Karpas-422 (cell line): ENCODE results near the gene TECTB. TPM values are rescaled to one million over a fixed set of nuclear protein-coding genes. Genes with fewer than 3 reads are reported as not detected.

Source experiments
- DNase-seq: peaks from one replicate; pipeline ENCODE4 v3.0.0-alpha.2; 2015
- H2AFZ ChIP-seq: fragments of 200-600 bp; sonication (generic); 2 replicates; pipeline ENCODE4 v1.6.1; 2014; ENCODE audit warnings: antibody characterized with exemption, low read length, mixed read lengths
- H3K27ac ChIP-seq: fragments of 200-600 bp; sonication (generic); 2 replicates; pipeline ENCODE4 v1.5.1; 2014; ENCODE audit warnings: mild to moderate bottlenecking, low read length, moderate library complexity
- H3K27me3 ChIP-seq: fragments of 200-600 bp; sonication (generic); 2 replicates; pipeline ENCODE4 v1.6.1; 2014; ENCODE audit warnings: low read length, mixed read lengths
- H3K36me3 ChIP-seq: fragments of 200-600 bp; sonication (generic); 2 replicates; pipeline ENCODE4 v1.6.1; 2014; ENCODE audit warnings: low read length, mixed read lengths; ENCODE audit not compliant: insufficient read depth
- H3K4me1 ChIP-seq: fragments of 200-600 bp; sonication (generic); 2 replicates; pipeline ENCODE4 v1.6.1; 2014; ENCODE audit warnings: mild to moderate bottlenecking, low read length, mixed read lengths
- H3K4me2 ChIP-seq: fragments of 200-600 bp; sonication (generic); 2 replicates; pipeline ENCODE4 v1.6.1; 2014; ENCODE audit warnings: low read length, low read depth, mild to moderate bottlenecking; ENCODE audit not compliant: poor library complexity, severe bottlenecking
- H3K4me3 ChIP-seq: fragments of 200-600 bp; sonication (generic); 2 replicates; pipeline ENCODE4 v1.5.1; 2014; ENCODE audit warnings: mild to moderate bottlenecking, antibody characterized with exemption, low read length, mixed read lengths
- H3K79me2 ChIP-seq: fragments of 200-600 bp; sonication (generic); 2 replicates; pipeline ENCODE4 v1.6.1; 2014; ENCODE audit warnings: mild to moderate bottlenecking, low read length, mixed read lengths
- H3K9ac ChIP-seq: fragments of 200-600 bp; sonication (generic); 2 replicates; pipeline ENCODE4 v1.6.0; 2014; ENCODE audit warnings: low read length
- H3K9me2 ChIP-seq: fragments of 200-600 bp; sonication (generic), shearing (Covaris generic); replicated peaks from 2 replicates; pipeline ENCODE4 v1.6.0; 2014; ENCODE audit warnings: mild to moderate bottlenecking, low read length, moderate library complexity; ENCODE audit not compliant: insufficient read depth
- H3K9me3 ChIP-seq: fragments of 300-700, 200-600 bp; sonication (generic); 2 replicates; pipeline ENCODE4 v1.6.1; 2014; ENCODE audit warnings: low read length, mixed read lengths
- H4K20me1 ChIP-seq: fragments of 200-600 bp; sonication (generic); 2 replicates; pipeline ENCODE4 v1.6.1; 2014; ENCODE audit warnings: mild to moderate bottlenecking, antibody characterized with exemption, low read length, low read depth; ENCODE audit not compliant: insufficient read depth
- total RNA-seq: library from RNA; depleted of rRNA; stranded (reverse); fragments of >200 nt; shearing (Covaris generic); gene quantifications from 2 replicates; pipeline ENCODE4 v1.2.3, GENCODE V29; 2014; ENCODE audit warnings: low replicate concordance

TECTB gene
- total RNA-seq, 1 experiment from 2014 or later: not detected

DNA sequence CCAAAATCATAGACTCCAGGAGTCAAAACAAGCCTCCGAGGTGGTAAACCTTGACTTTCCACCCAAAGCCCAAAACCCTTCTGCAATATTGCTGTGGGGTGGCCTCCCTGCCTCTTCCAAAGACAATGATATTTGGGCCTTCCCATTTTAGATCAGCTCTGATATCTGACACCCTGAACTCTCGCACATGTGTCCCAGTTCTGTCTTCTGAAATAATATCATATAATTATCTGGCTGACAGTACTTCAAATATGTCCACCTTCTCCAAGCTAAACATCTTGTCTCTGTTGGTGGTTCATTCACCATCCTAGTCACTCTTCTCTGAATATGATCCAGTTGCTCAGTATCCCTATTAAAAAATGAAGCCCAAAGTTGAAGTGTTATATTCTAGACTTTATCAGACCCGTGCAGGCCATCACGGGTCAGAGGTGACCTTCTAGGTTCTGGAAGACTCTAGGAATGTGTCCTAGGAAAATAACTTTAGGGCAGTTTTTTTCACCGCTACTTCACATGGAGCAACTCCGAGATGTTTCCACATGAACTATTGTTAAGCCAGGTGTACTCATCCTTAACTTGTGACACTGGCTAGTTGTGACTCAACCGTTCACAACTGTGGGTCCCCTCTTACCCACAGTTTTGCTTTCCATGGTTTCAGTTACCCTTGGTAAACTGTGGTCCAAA lies 6.3 kb downstream of the TECTB start:
- H3K9ac ChIP-seq: no peak overlapping the region
- no peaks in the 10 kb centered on the region for H4K20me1 ChIP-seq
- H3K4me3 ChIP-seq: no peak overlapping the region
- H3K27me3 ChIP-seq: no peaks in the 10 kb centered on the region
- DNase-seq: no peak
- H2AFZ ChIP-seq: peak overlapping the region; percentile 51; the same call in 1 of the 2 replicates
- no peak overlapping the region for H3K27ac ChIP-seq
- H3K4me1 ChIP-seq: peaks cover 11% of the 10 kb centered on the region
- H3K9me3 ChIP-seq: no peaks in the 10 kb centered on the region
- H3K79me2 ChIP-seq: no peaks in the 10 kb centered on the region
- no peaks in the 10 kb centered on the region for H3K9me2 ChIP-seq
- H3K36me3 ChIP-seq: no peaks in the 10 kb centered on the region
- no peak overlapping the region for H3K4me2 ChIP-seq

DNA sequence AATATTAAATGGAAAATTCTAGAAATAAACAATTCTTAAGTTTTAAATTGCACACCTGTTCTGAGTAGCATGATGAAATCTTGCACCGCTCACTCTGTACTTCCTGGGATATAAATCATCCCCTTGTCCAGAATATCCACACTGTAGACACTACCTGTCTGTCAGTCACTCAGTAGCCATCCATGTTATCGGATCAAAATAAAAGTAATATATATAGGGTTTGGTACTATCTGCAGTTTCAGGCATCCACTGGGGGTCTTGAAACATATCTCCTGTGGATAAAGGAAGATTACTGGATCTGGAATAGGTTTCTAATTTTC lies 6.8 kb downstream of the TECTB start:
- Histone ChIP-seq H3K27ac (no peak overlapping the region), H3K4me2 (no peak overlapping the region), H3K4me3 (no peak overlapping the region), H3K9me3 (no peaks in the 10 kb centered on the region), H3K36me3 (no peaks in the 10 kb centered on the region), H3K4me1 (peaks cover 11% of the 10 kb centered on the region), H3K27me3 (no peaks in the 10 kb centered on the region), H4K20me1 (no peaks in the 10 kb centered on the region), H3K9ac (no peak overlapping the region), H3K9me2 (no peaks in the 10 kb centered on the region), H2AFZ (no peak overlapping the region), H3K79me2 (no peaks in the 10 kb centered on the region)
- no peak for DNase-seq

DNA sequence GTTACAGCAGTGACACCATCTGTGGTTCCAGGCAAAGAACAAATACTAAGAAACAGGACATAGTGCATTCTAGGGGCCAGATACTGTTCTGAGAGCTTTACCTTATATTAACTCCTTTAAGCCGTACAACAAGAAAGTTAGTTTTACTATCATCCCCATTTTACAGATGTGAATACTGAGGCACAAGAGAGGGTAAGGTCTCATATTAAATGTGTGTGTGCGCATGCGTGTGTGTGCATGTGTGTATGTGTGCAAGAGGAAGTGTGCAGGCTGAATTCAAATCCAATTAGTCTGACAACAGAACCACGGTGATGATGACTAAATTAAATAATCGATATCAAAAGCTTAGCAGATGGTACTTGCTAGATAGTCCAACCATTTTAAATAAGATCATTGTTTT lies 11.0 kb downstream of the TECTB start:
- DNase-seq: no peak
- Histone ChIP-seq H3K4me1 (peaks cover 38% of the 10 kb centered on the region), H3K36me3 (no peaks in the 10 kb centered on the region), H3K4me2 (no peak overlapping the region), H3K9me2 (no peaks in the 10 kb centered on the region), H3K79me2 (no peaks in the 10 kb centered on the region), H3K9me3 (no peaks in the 10 kb centered on the region), H3K9ac (no peak overlapping the region), H3K4me3 (no peak overlapping the region), H3K27ac (no peak overlapping the region), H2AFZ (no peak overlapping the region), H4K20me1 (no peaks in the 10 kb centered on the region), H3K27me3 (no peaks in the 10 kb centered on the region)

DNA sequence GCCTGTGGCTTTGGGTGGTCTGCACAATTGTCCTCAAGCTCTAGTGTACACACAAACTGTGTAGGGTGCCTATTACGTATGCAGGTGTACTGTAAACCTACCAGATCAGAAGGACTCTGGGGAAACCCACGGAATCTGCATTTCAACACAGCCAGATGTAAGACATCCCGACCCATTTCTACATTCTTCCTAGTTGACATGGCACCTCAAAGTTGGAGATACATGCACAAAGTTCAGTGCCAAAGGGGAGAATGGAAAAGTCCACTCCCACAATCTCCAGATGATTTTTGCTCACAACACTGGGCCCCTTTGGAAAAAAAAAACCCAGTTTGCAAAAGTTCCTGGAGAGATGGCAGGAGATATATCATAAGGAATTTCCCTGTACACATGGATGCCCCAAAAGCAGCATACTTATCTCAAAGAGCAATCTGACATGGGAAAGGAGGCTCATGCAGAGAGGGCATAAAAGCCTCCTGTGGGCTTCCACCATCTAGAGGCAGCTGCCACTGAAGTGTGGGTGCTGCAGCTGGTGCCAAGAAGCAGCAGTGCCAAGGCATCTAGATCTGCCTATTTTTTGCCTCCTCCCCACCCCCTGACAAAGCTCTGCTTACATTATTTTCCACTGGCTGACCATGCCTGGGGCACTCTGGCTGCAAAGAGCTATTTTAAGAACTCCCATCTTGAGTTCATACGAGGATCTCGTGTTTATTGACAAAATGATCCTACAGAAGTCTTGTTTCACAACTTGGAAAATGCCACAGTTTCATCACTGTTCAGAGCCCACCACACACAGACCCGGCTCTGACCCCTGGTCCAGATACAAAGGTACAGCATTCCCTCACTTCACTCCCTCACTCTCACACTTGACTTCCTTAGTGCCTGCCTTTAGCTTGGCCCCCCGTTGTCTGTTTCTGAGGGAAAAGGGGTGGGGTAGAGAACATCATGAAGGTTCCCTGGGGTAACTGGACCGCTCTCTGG lies 12.9 kb downstream of the TECTB start:
- no peaks in the 10 kb centered on the region for H4K20me1 ChIP-seq
- no peaks in the 10 kb centered on the region for H3K27me3 ChIP-seq
- peaks cover 32% of the 10 kb centered on the region for H3K4me1 ChIP-seq
- H3K4me2 ChIP-seq: no peak overlapping the region
- H3K79me2 ChIP-seq: no peaks in the 10 kb centered on the region
- no peaks in the 10 kb centered on the region for H3K9me3 ChIP-seq
- H2AFZ ChIP-seq: no peak overlapping the region
- no peak overlapping the region for H3K4me3 ChIP-seq
- no peak overlapping the region for H3K27ac ChIP-seq
- no peak overlapping the region for H3K9ac ChIP-seq
- no peaks in the 10 kb centered on the region for H3K36me3 ChIP-seq
- DNase-seq: no peak
- H3K9me2 ChIP-seq: no peaks in the 10 kb centered on the region

DNA sequence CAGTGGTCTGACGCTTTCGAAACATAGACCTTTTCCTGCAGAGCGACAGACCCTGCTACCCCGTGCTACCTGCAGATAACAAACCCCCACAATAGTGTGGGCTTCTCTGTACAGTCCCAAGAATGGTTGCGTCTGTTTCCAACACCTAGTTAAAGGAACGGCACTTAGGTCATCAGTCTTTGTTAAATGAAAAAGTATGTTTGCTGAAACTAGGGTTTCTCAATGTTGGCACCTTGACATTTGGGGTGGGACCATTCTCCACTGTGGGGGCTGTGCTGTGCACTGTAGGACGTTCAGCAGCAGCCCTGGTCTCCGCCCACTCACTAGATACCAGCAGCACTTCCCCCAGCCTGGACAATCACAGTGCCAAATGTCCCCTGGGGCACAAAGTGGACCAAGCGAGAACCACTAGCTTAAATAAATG lies 13.7 kb downstream of the TECTB start:
- Histone ChIP-seq H2AFZ (no peak overlapping the region), H3K9me3 (no peaks in the 10 kb centered on the region), H3K27ac (no peak overlapping the region), H4K20me1 (no peaks in the 10 kb centered on the region), H3K4me3 (no peak overlapping the region), H3K4me2 (no peak overlapping the region), H3K9ac (no peak overlapping the region), H3K4me1 (peaks cover 32% of the 10 kb centered on the region), H3K36me3 (no peaks in the 10 kb centered on the region), H3K79me2 (no peaks in the 10 kb centered on the region), H3K27me3 (no peaks in the 10 kb centered on the region), H3K9me2 (no peaks in the 10 kb centered on the region)
- no peak for DNase-seq

DNA sequence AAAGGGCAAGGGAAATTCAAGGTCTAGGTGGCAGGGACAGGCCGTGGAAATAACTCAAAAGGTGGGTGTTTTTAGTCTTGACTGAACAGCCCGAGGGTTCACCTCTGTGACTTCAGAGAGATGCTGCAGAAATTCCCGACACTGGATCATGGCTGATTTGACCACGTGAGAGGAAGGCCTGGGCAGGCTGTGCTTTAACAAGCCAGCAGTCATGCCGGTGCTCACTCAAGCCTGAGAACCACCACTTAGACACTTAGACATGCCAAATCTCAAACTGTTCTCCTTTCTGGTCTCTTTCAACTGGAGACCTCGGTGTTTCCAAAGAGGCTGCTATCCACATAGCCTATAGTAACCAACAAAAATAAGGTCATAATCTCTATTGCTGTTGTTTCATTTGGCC lies 15.4 kb downstream of the TECTB start:
- H3K4me2 ChIP-seq: no peak overlapping the region
- H3K27me3 ChIP-seq: no peaks in the 10 kb centered on the region
- no peak overlapping the region for H3K27ac ChIP-seq
- no peaks in the 10 kb centered on the region for H3K9me2 ChIP-seq
- peak overlapping the region; percentile 40; the same call in 1 of the 2 replicates for H2AFZ ChIP-seq
- no peak for DNase-seq
- H3K9ac ChIP-seq: no peak overlapping the region
- H3K4me3 ChIP-seq: no peak overlapping the region
- no peaks in the 10 kb centered on the region for H4K20me1 ChIP-seq
- no peaks in the 10 kb centered on the region for H3K36me3 ChIP-seq
- peaks cover 32% of the 10 kb centered on the region for H3K4me1 ChIP-seq
- H3K9me3 ChIP-seq: no peaks in the 10 kb centered on the region
- H3K79me2 ChIP-seq: no peaks in the 10 kb centered on the region

DNA sequence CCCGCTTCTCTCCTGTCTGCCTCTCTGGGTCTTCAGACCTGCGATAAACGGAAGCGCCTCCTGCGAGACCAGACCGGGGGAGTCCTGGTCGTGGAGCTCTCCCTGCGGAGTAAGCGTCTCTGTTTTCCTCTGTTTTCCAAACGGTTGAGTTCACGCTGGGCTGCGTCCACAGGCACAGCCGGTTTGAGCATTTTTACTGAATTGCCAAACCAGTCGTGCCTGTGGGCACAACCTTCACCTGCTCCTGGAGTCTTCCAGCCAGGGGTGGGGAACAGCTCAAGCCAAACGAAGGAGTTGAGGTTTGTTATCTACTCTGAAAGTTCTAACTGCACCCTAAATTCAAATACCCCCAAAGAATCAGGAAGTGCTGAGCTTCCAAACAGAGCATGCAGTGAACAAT lies 16.3 kb downstream of the TECTB start:
- Histone ChIP-seq H3K79me2 (no peaks in the 10 kb centered on the region), H3K36me3 (no peaks in the 10 kb centered on the region), H2AFZ (no peak overlapping the region), H3K27ac (no peak overlapping the region), H3K27me3 (no peaks in the 10 kb centered on the region), H4K20me1 (no peaks in the 10 kb centered on the region), H3K4me1 (peaks cover 32% of the 10 kb centered on the region), H3K9me3 (no peaks in the 10 kb centered on the region), H3K4me2 (no peak overlapping the region), H3K9me2 (no peaks in the 10 kb centered on the region), H3K9ac (no peak overlapping the region), H3K4me3 (no peak overlapping the region)
- DNase-seq: no peak

DNA sequence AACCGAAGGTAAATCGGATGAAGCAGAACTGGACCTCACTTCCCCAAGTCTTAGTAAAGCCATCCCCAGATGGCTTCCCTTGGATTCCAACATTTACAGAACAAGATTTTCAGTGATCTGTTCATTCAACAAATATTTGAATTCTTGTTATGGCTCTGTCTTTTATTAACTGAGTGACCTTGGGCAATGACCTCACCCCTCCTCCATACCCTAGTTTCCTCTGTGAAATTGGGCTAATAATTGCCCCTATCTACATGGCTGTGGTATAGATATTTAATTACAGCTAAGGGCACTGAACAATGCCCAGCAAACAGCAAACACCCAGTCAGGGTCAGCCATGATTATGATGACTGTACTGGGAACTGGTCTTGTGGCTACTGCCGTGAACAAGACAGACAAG lies 19.1 kb downstream of the TECTB start:
- DNase-seq: no peak
- Histone ChIP-seq H3K79me2 (no peaks in the 10 kb centered on the region), H3K27me3 (no peaks in the 10 kb centered on the region), H3K36me3 (no peaks in the 10 kb centered on the region), H3K4me1 (peaks cover 22% of the 10 kb centered on the region), H2AFZ (no peak overlapping the region), H3K4me2 (no peak overlapping the region), H3K9me3 (no peaks in the 10 kb centered on the region), H3K9ac (no peak overlapping the region), H3K27ac (no peak overlapping the region), H3K4me3 (no peak overlapping the region), H4K20me1 (no peaks in the 10 kb centered on the region), H3K9me2 (no peaks in the 10 kb centered on the region)
